ENCODE measurements around the gene LRRK1.

GRCh38 chr15:100941536-100941935 lies 22.4 kb downstream of the LRRK1 start:
- TF ChIP-seq, protein P1, sequence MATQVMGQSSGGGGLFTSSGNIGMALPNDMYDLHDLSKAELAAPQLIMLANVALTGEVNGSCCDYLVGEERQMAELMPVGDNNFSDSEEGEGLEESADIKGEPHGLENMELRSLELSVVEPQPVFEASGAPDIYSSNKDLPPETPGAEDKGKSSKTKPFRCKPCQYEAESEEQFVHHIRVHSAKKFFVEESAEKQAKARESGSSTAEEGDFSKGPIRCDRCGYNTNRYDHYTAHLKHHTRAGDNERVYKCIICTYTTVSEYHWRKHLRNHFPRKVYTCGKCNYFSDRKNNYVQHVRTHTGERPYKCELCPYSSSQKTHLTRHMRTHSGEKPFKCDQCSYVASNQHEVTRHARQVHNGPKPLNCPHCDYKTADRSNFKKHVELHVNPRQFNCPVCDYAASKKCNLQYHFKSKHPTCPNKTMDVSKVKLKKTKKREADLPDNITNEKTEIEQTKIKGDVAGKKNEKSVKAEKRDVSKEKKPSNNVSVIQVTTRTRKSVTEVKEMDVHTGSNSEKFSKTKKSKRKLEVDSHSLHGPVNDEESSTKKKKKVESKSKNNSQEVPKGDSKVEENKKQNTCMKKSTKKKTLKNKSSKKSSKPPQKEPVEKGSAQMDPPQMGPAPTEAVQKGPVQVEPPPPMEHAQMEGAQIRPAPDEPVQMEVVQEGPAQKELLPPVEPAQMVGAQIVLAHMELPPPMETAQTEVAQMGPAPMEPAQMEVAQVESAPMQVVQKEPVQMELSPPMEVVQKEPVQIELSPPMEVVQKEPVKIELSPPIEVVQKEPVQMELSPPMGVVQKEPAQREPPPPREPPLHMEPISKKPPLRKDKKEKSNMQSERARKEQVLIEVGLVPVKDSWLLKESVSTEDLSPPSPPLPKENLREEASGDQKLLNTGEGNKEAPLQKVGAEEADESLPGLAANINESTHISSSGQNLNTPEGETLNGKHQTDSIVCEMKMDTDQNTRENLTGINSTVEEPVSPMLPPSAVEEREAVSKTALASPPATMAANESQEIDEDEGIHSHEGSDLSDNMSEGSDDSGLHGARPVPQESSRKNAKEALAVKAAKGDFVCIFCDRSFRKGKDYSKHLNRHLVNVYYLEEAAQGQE (IDR thresholded peaks at IDR 0.05; ENCODE audit: insufficient read depth in 1 of 2, low read depth in 2 of 2, low read length in 2 of 2), result no peak
- no peak for TF ChIP-seq POLR2AphosphoS5 (IDR thresholded peaks at IDR 0.05; ENCODE audit: low read depth, low read length)
- TF ChIP-seq SIN3A (IDR thresholded peaks at IDR 0.05; ENCODE audit: borderline replicate concordance, insufficient read depth, low read length), result no peak
